IMR-90 (cell line): ENCODE results near the gene MB. TPM values are rescaled to one million over a fixed set of nuclear protein-coding genes. Genes with fewer than 3 reads are reported as not detected.

Source experiments
- ATAC-seq: fragments of 200-7000 bp; cut with Tn5 transposase; 2 replicates; pipeline ENCODE4 v1.9.1; 2020; ENCODE audit warnings: low read depth, mild to moderate bottlenecking, moderate library complexity
- BruUV-seq: library from RNA; stranded (reverse); fragments of 400-500 nt; replicated peaks from 2 replicates; lab custom pipeline; 2021; lab: Mats Ljungman, UMichigan
- CTCF ChIA-PET: fragments of 300-600 bp; formaldehyde crosslinking; extraction: SDS; loops from one replicate; lab custom pipeline; 2021; ENCODE audit warnings: antibody characterized with exemption; lab: Yijun Ruan, JAX
- POLR2A ChIA-PET: fragments of 300-600 bp; sonication (Branson Sonifier 250); formaldehyde crosslinking; loops from one replicate; lab custom pipeline; 2022; ENCODE audit warnings: antibody characterized with exemption; ENCODE audit not compliant: unreplicated experiment; lab: Charles Lee
- DNase-seq: peaks from one replicate; pipeline ENCODE4 v3.0.0; 2013
- H2AFZ ChIP-seq: replicated peaks from 2 replicates; pipeline ENCODE3; 2013; ENCODE audit warnings: low read length, mild to moderate bottlenecking; ENCODE audit not compliant: poor library complexity
- H2AK5ac ChIP-seq: 2 replicates; pipeline ENCODE4 v1.6.1; 2013; ENCODE audit warnings: low read depth, low read length, inconsistent platforms
- H2AK9ac ChIP-seq: replicated peaks from 2 replicates; pipeline ENCODE3; 2013; ENCODE audit warnings: mild to moderate bottlenecking, low read depth, low read length, moderate library complexity; ENCODE audit not compliant: poor library complexity
- H2BK120ac ChIP-seq: 2 replicates; pipeline ENCODE4 v1.6.1; 2013; ENCODE audit warnings: low read depth, low read length, inconsistent platforms
- H2BK15ac ChIP-seq: 3 replicates; pipeline ENCODE4 v1.6.1; 2013; ENCODE audit warnings: low read depth, low read length, inconsistent platforms
- H2BK20ac ChIP-seq: 2 replicates; pipeline ENCODE4 v1.6.1; 2013; ENCODE audit warnings: low read depth, mild to moderate bottlenecking, inconsistent platforms, low read length, moderate library complexity
- H2BK5ac ChIP-seq: 2 replicates; pipeline ENCODE4 v1.6.1; 2013; ENCODE audit warnings: mild to moderate bottlenecking, low read depth, low read length, inconsistent platforms; ENCODE audit not compliant: poor library complexity, severe bottlenecking
- H3K14ac ChIP-seq: replicated peaks from 2 replicates; pipeline ENCODE4 v1.6.1; 2013; ENCODE audit warnings: low read depth, low read length, inconsistent platforms
- H3K18ac ChIP-seq: 2 replicates; pipeline ENCODE4 v1.6.1; 2013; ENCODE audit warnings: low read depth, low read length, control low read depth
- H3K23ac ChIP-seq: 2 replicates; pipeline ENCODE4 v1.6.1; 2013; ENCODE audit warnings: low read depth, low read length, inconsistent platforms
- H3K27ac ChIP-seq: 2 replicates; pipeline ENCODE4 v1.5.1; 2013; ENCODE audit warnings: mild to moderate bottlenecking, control low read depth, low read length; ENCODE audit not compliant: insufficient read depth
- H3K27me3 ChIP-seq: 2 replicates; pipeline ENCODE4 v1.6.1; 2013; ENCODE audit warnings: low read length; ENCODE audit not compliant: control insufficient read depth, insufficient read depth
- H3K36me3 ChIP-seq: 2 replicates; pipeline ENCODE4 v1.6.1; 2013; ENCODE audit warnings: low read length, mixed read lengths; ENCODE audit not compliant: control insufficient read depth, insufficient read depth
- H3K4ac ChIP-seq: 2 replicates; pipeline ENCODE4 v1.6.1; 2013; ENCODE audit warnings: low read depth, low read length, inconsistent platforms
- H3K4me1 ChIP-seq: 2 replicates; pipeline ENCODE4 v1.6.1; 2013; ENCODE audit warnings: low read length, mixed read lengths; ENCODE audit not compliant: control insufficient read depth, insufficient read depth
- H3K4me2 ChIP-seq: 2 replicates; pipeline ENCODE4 v1.6.1; 2013; ENCODE audit warnings: low read depth, mild to moderate bottlenecking, control low read depth, low read length, moderate library complexity
- H3K4me3 ChIP-seq: 2 replicates; pipeline ENCODE4 v1.5.1; 2013; ENCODE audit warnings: low read depth, mild to moderate bottlenecking, control low read depth, low read length, moderate library complexity; ENCODE audit not compliant: insufficient read depth
- H3K56ac ChIP-seq: 2 replicates; pipeline ENCODE4 v1.6.1; 2013; ENCODE audit warnings: low read length, inconsistent platforms; ENCODE audit not compliant: insufficient read depth; ENCODE audit errors: extremely low read depth
- H3K79me1 ChIP-seq, 2 experiments: 2 replicates each; pipeline ENCODE4 v1.6.1; 2013; ENCODE audit warnings: low read length in 2 of 2, inconsistent platforms in 1 of 2, low read depth in 1 of 2
- H3K9ac ChIP-seq: 2 replicates; pipeline ENCODE4 v1.6.1; 2013; ENCODE audit warnings: low read depth, low read length, control low read depth
- H3K9me1 ChIP-seq: 2 replicates; pipeline ENCODE4 v1.6.1; 2013; ENCODE audit warnings: low read length, inconsistent platforms; ENCODE audit not compliant: insufficient read depth
- H3K9me3 ChIP-seq: 2 replicates; pipeline ENCODE4 v1.6.1; 2013; ENCODE audit warnings: low read length; ENCODE audit not compliant: control insufficient read depth, insufficient read depth
- H4K20me1 ChIP-seq: 2 replicates; pipeline ENCODE4 v1.6.1; 2013; ENCODE audit warnings: low read length, inconsistent platforms; ENCODE audit not compliant: insufficient read depth
- H4K5ac ChIP-seq: 2 replicates; pipeline ENCODE4 v1.6.1; 2013; ENCODE audit warnings: mild to moderate bottlenecking, low read depth, low read length, control low read depth
- H4K8ac ChIP-seq, 2 experiments: 2 replicates each; pipeline ENCODE4 v1.6.1; 2013; ENCODE audit warnings: low read depth in 2 of 2, low read length in 2 of 2, control low read depth in 1 of 2, inconsistent platforms in 1 of 2
- H4K91ac ChIP-seq: 2 replicates; pipeline ENCODE4 v1.6.1; 2013; ENCODE audit warnings: low read depth, low read length, inconsistent platforms; ENCODE audit not compliant: insufficient read depth
- NFE2L2 ChIP-seq: fragments of 150-350 bp; IDR thresholded peaks from 2 replicates; pipeline ENCODE4 v1.6.1; 2016; ENCODE audit warnings: low read depth, mild to moderate bottlenecking, low read length
- WGBS, 2 experiments: methylation state at CpG; one replicate each; pipeline versions ENCODE4 v1.1.5 to v1.1.7; 2013; ENCODE audit warnings: missing lambda C conversion rate in 2 of 2; ENCODE audit not compliant: insufficient read length in 1 of 2; ENCODE audit errors: extremely low coverage in 2 of 2; 5-methylcytosine and 5-hydroxymethylcytosine counted together
- dilution Hi-C: fragments of 300-500 bp; cut with HindIII; formaldehyde crosslinking; loops from one replicate; pipeline ENCODE4 v1.14.3; 2018; ENCODE audit warnings: low sequenced_read_pairs; ENCODE audit not compliant: unreplicated experiment
- in situ Hi-C: fragments of 300-500 bp; cut with MboI; formaldehyde crosslinking; loops from 3 replicates; pipeline ENCODE4 v1.14.3; 2019; ENCODE audit warnings: low sequenced_read_pairs, inconsistent platforms, mixed read lengths
- intact Hi-C: fragments of 100-400 bp; cut with micrococcal nuclease; formaldehyde crosslinking; loops from 2 replicates; pipeline ENCODE4 v1.10.0; 2022
- polyA plus RNA-seq, 3 experiments: library from polyadenylated mRNA; depleted of rRNA; stranded (reverse); fragments of >200 nt; gene quantifications; 2 replicates each; pipeline ENCODE4 v1.2.3, GENCODE V29; 2012; ENCODE audit warnings: low replicate concordance in 1 of 3
- total RNA-seq: library from RNA; depleted of rRNA; stranded (reverse); fragments of >200 nt; gene quantifications from 2 replicates; pipeline ENCODE4 v1.2.3, GENCODE V29; 2012

The MB gene
- total and polyA plus RNA-seq, 2 of the 4 experiments (the other 2 are of a cell fraction) = not detected

- TF ChIP-seq NFE2L2 = no peak
- Histone ChIP-seq H4K5ac (no peak overlapping the region), H2BK120ac (no peak overlapping the region), H3K79me1 (no peaks in the 10 kb centered on the region), H3K4me1 (0 out of 2 replicates have a peak, but pooled peaks cover 1% of the 10 kb centered on the region), H3K4me2 (no peak overlapping the region), H4K91ac (no peak overlapping the region), H3K56ac (no peak overlapping the region), H2BK20ac (no peak overlapping the region), H4K20me1 (no peaks in the 10 kb centered on the region), H3K9ac (no peak overlapping the region), H3K18ac (no peak overlapping the region), H3K9me3 (no peaks in the 10 kb centered on the region), H2BK5ac (no peak overlapping the region), H3K27me3 (peaks cover 66% of the 10 kb centered on the region), H2AFZ (no peak overlapping the region), H2BK15ac (no peak overlapping the region), H2AK5ac (no peak overlapping the region), H3K23ac (no peak overlapping the region), H3K27ac (no peak overlapping the region), H2AK9ac (no peak overlapping the region), H3K9me1 (no peaks in the 10 kb centered on the region), H3K36me3 (no peaks in the 10 kb centered on the region), H4K8ac (no peak overlapping the region), H3K4ac (no peak overlapping the region), H3K14ac (no peak overlapping the region), H3K4me3 (no peak overlapping the region)
- POLR2A ChIA-PET = no interaction called here
- dilution Hi-C loops = no loop called here
- DNase-seq (no peak), ATAC-seq (no peak)
- in situ Hi-C loops = no loop called here
- BruUV-seq = no TSS peak
- WGBS, 2 experiments = 100% methylated on average over 2 of the region's 8 CpGs; no CpG with 5 or more reads in 1 of the 2 experiments
- CTCF ChIA-PET = no interaction called here
- intact Hi-C loops = no loop called here
Measured at GRCh38 chr22:35606916-35607315, 10.2 kb downstream of the MB start.
